Epithelial cell of proximal tubule (primary cell): ENCODE results near the gene DMBX1. TPM values are rescaled to one million over a fixed set of nuclear protein-coding genes. Genes with fewer than 3 reads are reported as not detected.

Source experiments
- DNase-seq: peaks from one replicate; pipeline ENCODE4 v3.0.0-alpha.2; 2011; ENCODE audit warnings: low read depth
- H3K4me3 ChIP-seq: 2 replicates; pipeline ENCODE4 v1.5.1; 2011; ENCODE audit warnings: low read depth, mild to moderate bottlenecking, low read length
- CTCF ChIP-seq: conservative IDR thresholded peaks from 2 replicates; pipeline ENCODE4 v1.5.1; 2012; ENCODE audit warnings: low read depth, mild to moderate bottlenecking, low read length
- total RNA-seq: library from RNA; depleted of rRNA; stranded (reverse); fragments of >200 nt; gene quantifications from 2 replicates; pipeline ENCODE4 v1.2.3, GENCODE V29; 2015

Gene DMBX1
- total RNA-seq, 1 donor from 2014 or later: not detected

- DNase-seq: no peak
- TF ChIP-seq CTCF: no peak
- no peak overlapping the region for H3K4me3 ChIP-seq
Observed at GRCh38 chr1:46515576-46515975, 25.9 kb downstream of the DMBX1 start.

- no peak for TF ChIP-seq CTCF
- DNase-seq: no peak
- no peak overlapping the region for H3K4me3 ChIP-seq
Observed at GRCh38 chr1:46516200-46516950, 26.7 kb downstream of the DMBX1 start.

GRCh38 chr1:46517010-46517600, 27.5 kb downstream of the DMBX1 start:
- no peak overlapping the region for H3K4me3 ChIP-seq
- no peak for DNase-seq
- no peak for TF ChIP-seq CTCF

- no peak for TF ChIP-seq CTCF
- no peak for DNase-seq
- no peak overlapping the region for H3K4me3 ChIP-seq
Observed at GRCh38 chr1:46517932-46518498, 28.4 kb downstream of the DMBX1 start.

GRCh38 chr1:46519209-46519608, 29.6 kb downstream of the DMBX1 start:
- H3K4me3 ChIP-seq: no peak overlapping the region
- no peak for DNase-seq
- TF ChIP-seq CTCF: no peak

- TF ChIP-seq CTCF: no peak
- no peak for DNase-seq
- no peak overlapping the region for H3K4me3 ChIP-seq
Observed at GRCh38 chr1:46520063-46520911, 30.7 kb downstream of the DMBX1 start.
